Stimulated activated memory B cell treated with anti-CD40 and anti-IgM and Interleukin-4, amounts not matched to agents 10 μg/mL and 1 μg/mL and 100 μg/mL, for 72 hours (primary cell): ENCODE measurements around the gene ALDH3B1.

Experiments used
- ATAC-seq: fragments of 150-1000 bp; cut with Tn5 transposase; 2 replicates; pipeline ENCODE4 v1.10.0; 2021
- H3K27ac Mint-ChIP-seq: one replicate; pipeline ENCODE4 v1.8.0; 2022; ENCODE audit warnings: mild to moderate bottlenecking, mixed read lengths
- H3K27me3 Mint-ChIP-seq: one replicate; pipeline ENCODE4 v1.8.0; 2022; ENCODE audit warnings: mixed read lengths
- H3K36me3 Mint-ChIP-seq: one replicate; pipeline ENCODE4 v1.8.0; 2022; ENCODE audit warnings: mixed read lengths
- H3K4me1 Mint-ChIP-seq: one replicate; pipeline ENCODE4 v1.8.0; 2022; ENCODE audit warnings: mixed read lengths
- H3K4me3 Mint-ChIP-seq: one replicate; pipeline ENCODE4 v1.8.0; 2022; ENCODE audit warnings: mild to moderate bottlenecking, moderate library complexity, mixed read lengths
- H3K9me3 Mint-ChIP-seq: one replicate; pipeline ENCODE4 v1.8.0; 2022; ENCODE audit warnings: mixed read lengths

The ALDH3B1 gene

GRCh38 chr11:68015467-68015866 is 5.3 kb downstream of the ALDH3B1 start:
- H3K4me3 Mint-ChIP-seq: no peak overlapping the region
- H3K27ac Mint-ChIP-seq: no peak overlapping the region
- no peak for ATAC-seq
- H3K27me3 Mint-ChIP-seq: peaks cover 18% of the 10 kb centered on the region
- H3K9me3 Mint-ChIP-seq: no peaks in the 10 kb centered on the region
- H3K36me3 Mint-ChIP-seq: no peaks in the 10 kb centered on the region
- H3K4me1 Mint-ChIP-seq: peaks cover 14% of the 10 kb centered on the region

GRCh38 chr11:68016161-68016903 is 6.2 kb downstream of the ALDH3B1 start:
- no peaks in the 10 kb centered on the region for H3K36me3 Mint-ChIP-seq
- H3K27me3 Mint-ChIP-seq: peaks cover 21% of the 10 kb centered on the region
- no peak overlapping the region for H3K27ac Mint-ChIP-seq
- peaks cover 11% of the 10 kb centered on the region for H3K4me1 Mint-ChIP-seq
- no peak overlapping the region for H3K4me3 Mint-ChIP-seq
- no peaks in the 10 kb centered on the region for H3K9me3 Mint-ChIP-seq
- ATAC-seq: no peak

GRCh38 chr11:68016904-68017817 is 7.0 kb downstream of the ALDH3B1 start:
- Mint-ChIP-seq H3K27ac (no peak overlapping the region), H3K36me3 (no peaks in the 10 kb centered on the region), H3K9me3 (no peaks in the 10 kb centered on the region), H3K4me1 (peaks cover 11% of the 10 kb centered on the region), H3K4me3 (no peak overlapping the region), H3K27me3 (peaks cover 21% of the 10 kb centered on the region)
- no peak for ATAC-seq

- Mint-ChIP-seq H3K4me3 (no peak overlapping the region), H3K9me3 (no peaks in the 10 kb centered on the region), H3K27me3 (peaks cover 21% of the 10 kb centered on the region), H3K27ac (no peak overlapping the region), H3K36me3 (no peaks in the 10 kb centered on the region), H3K4me1 (peaks cover 11% of the 10 kb centered on the region)
- ATAC-seq: no peak
Observed at GRCh38 chr11:68017980-68018729, 8.0 kb downstream of the ALDH3B1 start.

GRCh38 chr11:68018730-68019190 is 8.6 kb downstream of the ALDH3B1 start:
- no peaks in the 10 kb centered on the region for H3K9me3 Mint-ChIP-seq
- H3K36me3 Mint-ChIP-seq: no peaks in the 10 kb centered on the region
- H3K27ac Mint-ChIP-seq: no peak overlapping the region
- H3K4me3 Mint-ChIP-seq: no peak overlapping the region
- H3K27me3 Mint-ChIP-seq: peaks cover 21% of the 10 kb centered on the region
- H3K4me1 Mint-ChIP-seq: peaks cover 11% of the 10 kb centered on the region
- no peak for ATAC-seq

GRCh38 chr11:68019486-68019885 is 9.4 kb downstream of the ALDH3B1 start:
- Mint-ChIP-seq H3K4me3 (no peak overlapping the region), H3K27me3 (peaks cover 21% of the 10 kb centered on the region), H3K9me3 (no peaks in the 10 kb centered on the region), H3K4me1 (peaks cover 11% of the 10 kb centered on the region), H3K27ac (no peak overlapping the region), H3K36me3 (peaks cover under 1% of the 10 kb centered on the region)
- no peak for ATAC-seq

GRCh38 chr11:68020575-68020974 is 10.4 kb downstream of the ALDH3B1 start:
- peak overlapping the region; percentile 29 for H3K27ac Mint-ChIP-seq
- peaks cover 11% of the 10 kb centered on the region for H3K36me3 Mint-ChIP-seq
- ATAC-seq: no peak
- peaks cover 16% of the 10 kb centered on the region for H3K4me1 Mint-ChIP-seq
- H3K9me3 Mint-ChIP-seq: no peaks in the 10 kb centered on the region
- no peak overlapping the region for H3K4me3 Mint-ChIP-seq
- H3K27me3 Mint-ChIP-seq: peaks cover 21% of the 10 kb centered on the region

GRCh38 chr11:68021167-68021787 is 11.2 kb downstream of the ALDH3B1 start:
- Mint-ChIP-seq H3K27me3 (peaks cover 21% of the 10 kb centered on the region), H3K9me3 (no peaks in the 10 kb centered on the region), H3K36me3 (peaks cover 17% of the 10 kb centered on the region), H3K27ac (no peak overlapping the region), H3K4me3 (no peak overlapping the region), H3K4me1 (peaks cover 16% of the 10 kb centered on the region)
- no peak for ATAC-seq

- H3K4me1 Mint-ChIP-seq: peaks cover 11% of the 10 kb centered on the region
- H3K27ac Mint-ChIP-seq: no peak overlapping the region
- peaks cover 17% of the 10 kb centered on the region for H3K36me3 Mint-ChIP-seq
- H3K9me3 Mint-ChIP-seq: no peaks in the 10 kb centered on the region
- ATAC-seq: no peak
- peaks cover 21% of the 10 kb centered on the region for H3K27me3 Mint-ChIP-seq
- no peak overlapping the region for H3K4me3 Mint-ChIP-seq
Observed at GRCh38 chr11:68022531-68022930, 12.4 kb downstream of the ALDH3B1 start.

- ATAC-seq: no peak
- Mint-ChIP-seq H3K36me3 (peaks cover 17% of the 10 kb centered on the region), H3K27ac (no peak overlapping the region), H3K4me3 (no peak overlapping the region), H3K9me3 (no peaks in the 10 kb centered on the region), H3K27me3 (peaks cover 12% of the 10 kb centered on the region), H3K4me1 (peaks cover 21% of the 10 kb centered on the region)
Observed at GRCh38 chr11:68024508-68024907, 14.4 kb downstream of the ALDH3B1 start.

- Mint-ChIP-seq H3K27ac (no peak overlapping the region), H3K9me3 (no peaks in the 10 kb centered on the region), H3K4me3 (no peak overlapping the region), H3K36me3 (peaks cover 17% of the 10 kb centered on the region), H3K4me1 (peaks cover 26% of the 10 kb centered on the region), H3K27me3 (peaks cover 7% of the 10 kb centered on the region)
- no peak for ATAC-seq
Observed at GRCh38 chr11:68025047-68025446, 14.9 kb downstream of the ALDH3B1 start.

- Mint-ChIP-seq H3K27me3 (no peaks in the 10 kb centered on the region), H3K36me3 (peaks cover 17% of the 10 kb centered on the region), H3K27ac (peak overlapping the region; percentile 56), H3K4me1 (peaks cover 34% of the 10 kb centered on the region), H3K9me3 (no peaks in the 10 kb centered on the region), H3K4me3 (no peak overlapping the region)
- ATAC-seq: no peak
Observed at GRCh38 chr11:68026391-68027105, 16.4 kb downstream of the ALDH3B1 start.

GRCh38 chr11:68027667-68028066 is 17.5 kb downstream of the ALDH3B1 start:
- Mint-ChIP-seq H3K36me3 (peaks cover 17% of the 10 kb centered on the region), H3K4me1 (peaks cover 39% of the 10 kb centered on the region), H3K27ac (no peak overlapping the region), H3K4me3 (no peak overlapping the region), H3K27me3 (no peaks in the 10 kb centered on the region), H3K9me3 (no peaks in the 10 kb centered on the region)
- ATAC-seq: no peak

- Mint-ChIP-seq H3K4me1 (peaks cover 39% of the 10 kb centered on the region), H3K9me3 (no peaks in the 10 kb centered on the region), H3K27me3 (no peaks in the 10 kb centered on the region), H3K4me3 (peak overlapping the region; percentile 88), H3K36me3 (peaks cover 20% of the 10 kb centered on the region), H3K27ac (peak overlapping the region; percentile 93)
- no peak for ATAC-seq
Observed at GRCh38 chr11:68028802-68029545, 18.8 kb downstream of the ALDH3B1 start.
